HEK293 (cell line): Measurements from ENCODE around the gene KIF18A.

Experiments used
- CTCF ChIA-PET: fragments of 350-600 bp; formaldehyde crosslinking; extraction: SDS; loops from one replicate; lab custom pipeline; 2021; ENCODE audit warnings: antibody characterized with exemption; lab: Yijun Ruan, JAX
- POLR2A ChIA-PET: fragments of 300-600 bp; formaldehyde crosslinking; extraction: SDS; loops from one replicate; lab custom pipeline; 2020; ENCODE audit warnings: antibody characterized with exemption, inconsistent platforms; lab: Yijun Ruan, JAX
- H3K27ac ChIP-seq: fragments of 200-500 bp; sonication (Bioruptor generic); 2 replicates; pipeline ENCODE4 v1.5.1; 2014; ENCODE audit warnings: low read depth, low read length, control low read depth, inconsistent platforms; ENCODE audit errors: extremely low read depth
- H3K36me3 ChIP-seq, 2 experiments: fragments of 200-500 bp in 1 of 2; sonication (Bioruptor generic) in 1 of 2; 1 replicate in 1 of 2; 2 replicates in 1 of 2; pipeline ENCODE4 v1.5.1; 2014 to 2017; ENCODE audit warnings: inconsistent platforms in 2 of 2, low read length in 2 of 2; ENCODE audit not compliant: control insufficient read depth in 2 of 2, insufficient read depth in 1 of 2
- H3K4me1 ChIP-seq: fragments of 200-500 bp; sonication (Bioruptor generic); 2 replicates; pipeline ENCODE4 v1.5.1; 2014; ENCODE audit warnings: mild to moderate bottlenecking, low read length, inconsistent platforms; ENCODE audit not compliant: control insufficient read depth, insufficient read depth
- H3K4me3 ChIP-seq: 2 replicates; pipeline ENCODE4 v1.5.1; 2011; ENCODE audit warnings: low read depth, mild to moderate bottlenecking, control low read depth, low read length, moderate library complexity
- H3K9me3 ChIP-seq: fragments of 200-500 bp; sonication (Bioruptor generic); 2 replicates; pipeline ENCODE4 v1.5.1; 2014; ENCODE audit warnings: low read depth, low read length, inconsistent platforms; ENCODE audit not compliant: control insufficient read depth, insufficient read depth
- GLIS2 ChIP-seq: fragments of 450-650 bp; formaldehyde crosslinking; IDR thresholded peaks from 2 replicates; pipeline ENCODE4 v1.5.1; 2016; ENCODE audit warnings: missing biosample characterization, missing genetic modification characterization
- INSM2 ChIP-seq: fragments of 450-650 bp; formaldehyde crosslinking; IDR thresholded peaks from 2 replicates; pipeline ENCODE4 v1.5.1; 2016; ENCODE audit warnings: missing biosample characterization, missing genetic modification characterization
- KLF10 ChIP-seq: fragments of 450-650 bp; IDR thresholded peaks from 2 replicates; pipeline ENCODE4 v1.5.1; 2018; ENCODE audit warnings: missing biosample characterization, mild to moderate bottlenecking, missing genetic modification characterization
- RBAK ChIP-seq: fragments of 450-650 bp; formaldehyde crosslinking; IDR thresholded peaks from 2 replicates; pipeline ENCODE4 v1.5.1; 2016; ENCODE audit warnings: missing biosample characterization, missing genetic modification characterization
- SALL2 ChIP-seq: fragments of 450-650 bp; formaldehyde crosslinking; IDR thresholded peaks from 2 replicates; pipeline ENCODE4 v1.5.0; 2017; ENCODE audit warnings: missing biosample characterization, mild to moderate bottlenecking, missing genetic modification characterization, borderline replicate concordance
- SCRT2 ChIP-seq: fragments of 450-650 bp; formaldehyde crosslinking; IDR thresholded peaks from 2 replicates; pipeline ENCODE4 v1.5.1; 2016; ENCODE audit warnings: missing biosample characterization, missing genetic modification characterization
- ZFHX2 ChIP-seq: fragments of 450-650 bp; formaldehyde crosslinking; conservative IDR thresholded peaks from 2 replicates; pipeline ENCODE4 v1.5.1; 2016; ENCODE audit warnings: missing biosample characterization, missing genetic modification characterization
- ZNF121 ChIP-seq: fragments of 450-650 bp; formaldehyde crosslinking; IDR thresholded peaks from 2 replicates; pipeline ENCODE4 v1.5.1; 2016; ENCODE audit warnings: missing biosample characterization, missing genetic modification characterization
- ZNF133 ChIP-seq: fragments of 450-650 bp; formaldehyde crosslinking; IDR thresholded peaks from 2 replicates; pipeline ENCODE4 v1.5.1; 2016; ENCODE audit warnings: missing biosample characterization, missing genetic modification characterization
- ZNF146 ChIP-seq: fragments of 450-650 bp; formaldehyde crosslinking; IDR thresholded peaks from 2 replicates; pipeline ENCODE4 v1.5.1; 2016; ENCODE audit warnings: missing biosample characterization, missing genetic modification characterization
- ZNF148 ChIP-seq: fragments of 450-650 bp; formaldehyde crosslinking; IDR thresholded peaks from 2 replicates; pipeline ENCODE4 v1.5.0; 2017; ENCODE audit warnings: missing biosample characterization, missing genetic modification characterization, borderline replicate concordance
- ZNF16 ChIP-seq: fragments of 450-650 bp; formaldehyde crosslinking; IDR thresholded peaks from 2 replicates; pipeline ENCODE4 v1.5.1; 2016; ENCODE audit warnings: low read depth, missing biosample characterization, missing genetic modification characterization
- ZNF214 ChIP-seq: fragments of 450-650 bp; formaldehyde crosslinking; IDR thresholded peaks from 2 replicates; pipeline ENCODE4 v1.5.1; 2017; ENCODE audit warnings: missing biosample characterization, mild to moderate bottlenecking, missing genetic modification characterization, borderline replicate concordance
- ZNF362 ChIP-seq: fragments of 450-650 bp; formaldehyde crosslinking; IDR thresholded peaks from 2 replicates; pipeline ENCODE4 v1.5.1; 2016; ENCODE audit warnings: missing biosample characterization, missing genetic modification characterization
- ZNF366 ChIP-seq: fragments of 450-650 bp; formaldehyde crosslinking; conservative IDR thresholded peaks from 2 replicates; pipeline ENCODE4 v1.5.1; 2016; ENCODE audit warnings: missing biosample characterization, missing genetic modification characterization
- ZNF404 ChIP-seq: fragments of 450-650 bp; formaldehyde crosslinking; IDR thresholded peaks from 2 replicates; pipeline ENCODE4 v1.5.1; 2017; ENCODE audit warnings: missing biosample characterization, missing genetic modification characterization
- ZNF513 ChIP-seq: fragments of 450-650 bp; IDR thresholded peaks from 2 replicates; pipeline ENCODE4 v1.5.1; 2018; ENCODE audit warnings: missing biosample characterization, missing genetic modification characterization
- ZNF629 ChIP-seq: fragments of 450-650 bp; formaldehyde crosslinking; IDR thresholded peaks from 2 replicates; pipeline ENCODE4 v1.5.1; 2017; ENCODE audit warnings: missing biosample characterization, missing genetic modification characterization
- ZSCAN23 ChIP-seq: fragments of 450-650 bp; formaldehyde crosslinking; IDR thresholded peaks from 2 replicates; pipeline ENCODE4 v1.5.1; 2016; ENCODE audit warnings: missing biosample characterization, missing genetic modification characterization
- ZXDB ChIP-seq: fragments of 450-650 bp; formaldehyde crosslinking; IDR thresholded peaks from 2 replicates; pipeline ENCODE4 v1.5.1; 2016; ENCODE audit warnings: missing biosample characterization, missing genetic modification characterization

Gene KIF18A

GRCh38 chr11:28071305-28071704, 36.7 kb downstream of the KIF18A start (continued):
- TF ChIP-seq ZNF366 (tag by site-specific recombination) (no peak), ZNF404 (tag by site-specific recombination) (no peak)

GRCh38 chr11:28058333-28058732, 49.6 kb downstream of the KIF18A start:
- TF ChIP-seq RBAK (tag by site-specific recombination) (no peak), ZNF513 (tag by site-specific recombination) (no peak), ZNF404 (tag by site-specific recombination) (no peak), ZNF362 (0 out of 2 replicates have a peak, but pooled peaks have one; percentile 30)
- TF ChIP-seq, all 188 proteins: peak for 1
- ChIA-PET POLR2A (interaction anchor here (1.3 kb wide), 1 partner anchor 9 kb away, joined by 3 read pairs; no protein-coding TSS in a partner anchor), CTCF (interaction anchor here (0.9 kb wide), 1 partner anchor 50 kb away, joined by 4 read pairs; the partner anchor contains the start of genes KIF18A and METTL15)
- Histone ChIP-seq H3K27ac (no peak overlapping the region), H3K9me3 (no peaks in the 10 kb centered on the region), H3K36me3 (peaks cover 0 to 37% of the 10 kb centered on the region in 2 experiments; a peak in 2 of 3 replicates), H3K4me1 (no peaks in the 10 kb centered on the region), H3K4me3 (no peak overlapping the region)

- CTCF ChIA-PET = no interaction called here
- H3K4me3 ChIP-seq = no peak overlapping the region
- H3K4me1 ChIP-seq = peaks cover 4% of the 10 kb centered on the region; the same call in 1 of the 2 replicates
- TF ChIP-seq RBAK (tag by site-specific recombination) (no peak), ZNF16 (tag by site-specific recombination) (no peak), ZNF148 (tag by site-specific recombination) (no peak), ZNF133 (tag by site-specific recombination) (no peak), ZNF214 (tag by site-specific recombination) (no peak), ZFHX2 (no peak), ZNF121 (tag by site-specific recombination) (no peak)
- POLR2A ChIA-PET = no interaction called here
- H3K9me3 ChIP-seq = no peaks in the 10 kb centered on the region
- peaks cover 0 to 8% of the 10 kb centered on the region in 2 experiments; a peak in 2 of 3 replicates for H3K36me3 ChIP-seq
- no peak overlapping the region for H3K27ac ChIP-seq
Observed at GRCh38 chr11:28054821-28055220, 53.1 kb downstream of the KIF18A start.

GRCh38 chr11:28049338-28050216, 58.4 kb downstream of the KIF18A start:
- no peak overlapping the region for H3K27ac ChIP-seq
- no peaks in the 10 kb centered on the region; a peak in 1 of 3 replicates for H3K36me3 ChIP-seq
- H3K9me3 ChIP-seq = no peaks in the 10 kb centered on the region
- H3K4me1 ChIP-seq = peaks cover 14% of the 10 kb centered on the region
- POLR2A ChIA-PET = interaction anchor here (1.3 kb wide), 1 partner anchor 8 kb away, joined by 3 read pairs; no protein-coding TSS in a partner anchor
- H3K4me3 ChIP-seq = no peak overlapping the region
- CTCF ChIA-PET = interaction anchor here (1.3 kb wide), 1 partner anchor 332 kb away, joined by 4 read pairs; no protein-coding TSS in a partner anchor
- TF ChIP-seq RBAK (tag by site-specific recombination) (no peak), KLF10 (peak; percentile 52; the same call in 1 of the 2 replicates), SCRT2 (no peak), ZNF146 (no peak), ZSCAN23 (tag by site-specific recombination) (no peak), GLIS2 (tag by site-specific recombination) (no peak), ZNF121 (tag by site-specific recombination) (no peak), SALL2 (tag by site-specific recombination) (no peak), ZNF629 (tag by site-specific recombination) (peak; percentile 66), ZXDB (tag by site-specific recombination) (0 out of 2 replicates have a peak, but pooled peaks have one; percentile 54), INSM2 (tag by site-specific recombination) (0 out of 2 replicates have a peak, but pooled peaks have one; percentile 27)
